ENCODE results near the gene TMEM8B.
A peak's percentile ranks its signal among the peaks of the same experiment; 100 is the strongest.

The TMEM8B gene

GRCh38 chr9:35829084-35829763, at the start of gene TMEM8B:
Gene TMEM8B (plus strand): TSS chr9:35829228. CDS start chr9:35829448, 220 bp downstream.
- peak; percentile 88 to 98 (median 90) for DNase-seq (ENCODE audit: low read depth in 3 of 3)

GRCh38 chr9:35781066-35781465, 48.0 kb upstream of the TMEM8B start:
- DNase-seq (ENCODE audit: low read depth in 3 of 3): no peak

GRCh38 chr9:35783418-35783817, 45.6 kb upstream of the TMEM8B start:
- DNase-seq (ENCODE audit: low read depth in 3 of 3): no peak

GRCh38 chr9:35789541-35789940, 39.5 kb upstream of the TMEM8B start:
- DNase-seq (ENCODE audit: low read depth in 3 of 3): no peak

- no peak for DNase-seq (ENCODE audit: low read depth in 3 of 3)
These were observed 39.0 kb upstream of the TMEM8B start for GRCh38 chr9:35790025-35790384.

- DNase-seq (ENCODE audit: low read depth in 3 of 3): peak in 2 of 3 donors; percentile 21 to 31
These were observed 38.4 kb upstream of the TMEM8B start for GRCh38 chr9:35790385-35791296.

GRCh38 chr9:35791297-35791921, 37.6 kb upstream of the TMEM8B start, which contains the start of gene NPR2:
Gene NPR2 (plus strand): TSS chr9:35791591. CDS start chr9:35792409, 818 bp downstream.
- DNase-seq (ENCODE audit: low read depth in 3 of 3): no peak

GRCh38 chr9:35792024-35792813, 36.8 kb upstream of the TMEM8B start:
- no peak for DNase-seq (ENCODE audit: low read depth in 3 of 3)

GRCh38 chr9:35792826-35793225, 36.2 kb upstream of the TMEM8B start:
- no peak for DNase-seq (ENCODE audit: low read depth in 3 of 3)

- DNase-seq (ENCODE audit: low read depth in 3 of 3): no peak
These were observed 35.6 kb upstream of the TMEM8B start for GRCh38 chr9:35793461-35793860.

- DNase-seq (ENCODE audit: low read depth in 3 of 3): no peak
These were observed 33.3 kb upstream of the TMEM8B start for GRCh38 chr9:35795695-35796094.

GRCh38 chr9:35797311-35798109, 31.5 kb upstream of the TMEM8B start:
- no peak for DNase-seq (ENCODE audit: low read depth in 3 of 3)

GRCh38 chr9:35798658-35799374, 30.2 kb upstream of the TMEM8B start:
- peak; percentile 25 to 50 (median 48) for DNase-seq (ENCODE audit: low read depth in 3 of 3)

GRCh38 chr9:35800530-35800929, 28.5 kb upstream of the TMEM8B start:
- DNase-seq (ENCODE audit: low read depth in 3 of 3): no peak

- no peak for DNase-seq (ENCODE audit: low read depth in 3 of 3)
These were observed 27.5 kb upstream of the TMEM8B start for GRCh38 chr9:35801328-35802128.

GRCh38 chr9:35806101-35806500, 22.9 kb upstream of the TMEM8B start:
- no peak for DNase-seq (ENCODE audit: low read depth in 3 of 3)

GRCh38 chr9:35808433-35808832, 20.6 kb upstream of the TMEM8B start:
- DNase-seq (ENCODE audit: low read depth in 3 of 3): no peak

GRCh38 chr9:35810122-35810521, 18.9 kb upstream of the TMEM8B start:
- no peak for DNase-seq (ENCODE audit: low read depth in 3 of 3)

GRCh38 chr9:35811381-35812024, 17.5 kb upstream of the TMEM8B start:
- no peak for DNase-seq (ENCODE audit: low read depth in 3 of 3)

All from stimulated activated CD4-positive, alpha-beta T cell treated with anti-CD3 and anti-CD28 coated beads, TNF-alpha, amount 100 ng/mL, for 48 hours (primary cell).